OCI-LY1 (cell line): ENCODE data around the gene SETD1A.
A peak's percentile ranks its signal among the peaks of the same experiment; 100 is the strongest.

Experiments
- H2AFZ ChIP-seq: fragments of 200-600 bp; sonication (generic), shearing (Covaris generic); 2 replicates; pipeline ENCODE4 v1.6.0; 2014; ENCODE audit warnings: antibody characterized with exemption, mild to moderate bottlenecking, low read length
- H3F3A ChIP-seq: fragments of 200-600 bp; sonication (generic), shearing (Covaris generic); 2 replicates; pipeline ENCODE4 v1.6.0; 2014; ENCODE audit warnings: mild to moderate bottlenecking, antibody characterized with exemption, low read length, moderate library complexity; ENCODE audit not compliant: insufficient read depth
- H3K27ac ChIP-seq: fragments of 200-600 bp; sonication (generic); 2 replicates; pipeline ENCODE4 v1.5.1; 2014; ENCODE audit warnings: low read length, mixed run types, mild to moderate bottlenecking, low read depth; ENCODE audit not compliant: poor library complexity, severe bottlenecking
- H3K27me3 ChIP-seq: fragments of 200-600 bp; sonication (generic); 2 replicates; pipeline ENCODE4 v1.6.0; 2014; ENCODE audit warnings: antibody characterized with exemption, mild to moderate bottlenecking, low read length, moderate library complexity; ENCODE audit not compliant: insufficient read depth
- H3K36me3 ChIP-seq: fragments of 200-600 bp; sonication (generic); 2 replicates; pipeline ENCODE4 v1.6.1; 2014; ENCODE audit warnings: mild to moderate bottlenecking, antibody characterized with exemption, low read length, moderate library complexity, mixed read lengths; ENCODE audit not compliant: insufficient read depth
- H3K4me1 ChIP-seq: fragments of 200-600 bp; sonication (generic); 2 replicates; pipeline ENCODE4 v1.5.1; 2014; ENCODE audit warnings: mild to moderate bottlenecking, low read length, moderate library complexity; ENCODE audit not compliant: insufficient read depth, severe bottlenecking
- H3K4me2 ChIP-seq: fragments of 200-600 bp; sonication (generic), shearing (Covaris generic); 2 replicates; pipeline ENCODE4 v1.6.1; 2014; ENCODE audit warnings: low read length
- H3K4me3 ChIP-seq: fragments of 200-600 bp; sonication (generic); 2 replicates; pipeline ENCODE4 v1.5.1; 2014; ENCODE audit warnings: low read length, low read depth, mild to moderate bottlenecking, mixed read lengths; ENCODE audit not compliant: poor library complexity, severe bottlenecking
- H3K79me2 ChIP-seq: fragments of 200-600 bp; shearing (Covaris generic); 2 replicates; pipeline ENCODE4 v1.6.1; 2016; ENCODE audit warnings: mixed run types, low read length, mixed read lengths; ENCODE audit not compliant: insufficient read depth
- H3K9ac ChIP-seq: fragments of 200-600 bp; sonication (generic), shearing (Covaris generic); 2 replicates; pipeline ENCODE4 v1.6.1; 2014; ENCODE audit warnings: mild to moderate bottlenecking, low read length, mixed read lengths
- H3K9me2 ChIP-seq: fragments of 200-600 bp; sonication (generic), shearing (Covaris generic); 2 replicates; pipeline ENCODE4 v1.6.1; 2014; ENCODE audit warnings: low read depth, mild to moderate bottlenecking, low read length, mixed read lengths
- H3K9me3 ChIP-seq: fragments of 200-600 bp; shearing (Covaris generic); 2 replicates; pipeline ENCODE4 v1.6.1; 2014; ENCODE audit warnings: low read length, mixed read lengths
- H4K20me1 ChIP-seq: fragments of 200-600 bp; sonication (generic), shearing (Covaris generic); 2 replicates; pipeline ENCODE4 v1.6.0; 2016; ENCODE audit warnings: mild to moderate bottlenecking, low read length; ENCODE audit not compliant: insufficient read depth
- EZH2 ChIP-seq: fragments of 200-600 bp; sonication (generic), shearing (Covaris generic); IDR thresholded peaks from 2 replicates; pipeline ENCODE4 v1.8.0; 2017; ENCODE audit warnings: borderline replicate concordance, mixed run types, mild to moderate bottlenecking, antibody characterized with exemption, low read length, moderate library complexity, mixed read lengths
- TF ChIP-seq, protein P1 (sequence below): fragments of 200-600 bp; sonication (generic), shearing (Covaris generic); IDR thresholded peaks from 2 replicates; pipeline ENCODE4 v1.5.1; 2017; ENCODE audit warnings: mild to moderate bottlenecking, antibody characterized with exemption, low read length, moderate library complexity, mixed read lengths

The SETD1A gene

DNA sequence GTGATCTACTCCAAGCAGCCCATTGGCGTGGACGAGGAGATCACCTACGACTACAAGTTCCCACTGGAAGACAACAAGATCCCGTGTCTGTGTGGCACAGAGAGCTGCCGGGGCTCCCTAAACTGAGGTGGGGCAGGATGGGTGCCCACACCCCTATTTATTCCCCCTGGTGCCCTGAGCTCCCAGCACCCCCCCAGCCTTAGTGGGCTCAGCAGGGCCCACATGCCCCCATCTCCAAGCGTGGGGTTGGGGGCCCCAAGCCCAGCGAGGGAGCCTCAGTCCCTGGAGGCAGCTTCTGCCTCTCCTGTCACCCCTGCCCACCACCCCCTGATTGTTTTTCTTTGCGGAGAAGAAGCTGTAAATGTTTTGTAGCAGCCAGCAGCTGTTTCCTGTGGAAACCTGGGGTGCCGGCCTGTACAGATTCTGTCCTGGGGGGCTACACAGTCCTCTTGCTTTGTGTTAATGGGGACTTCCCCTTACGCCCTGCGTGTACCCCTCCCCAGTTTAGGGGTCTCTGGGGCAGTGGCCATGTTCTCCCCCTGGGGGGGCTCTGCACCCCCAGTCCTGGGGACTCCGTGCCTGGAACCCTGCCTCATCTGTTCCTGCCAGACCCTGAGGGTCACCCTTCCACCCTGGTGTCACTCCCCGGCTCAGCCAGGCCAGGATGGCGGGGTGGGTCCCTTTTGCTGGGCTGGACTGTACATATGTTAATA, 26.5 kb downstream of the SETD1A start:
- Histone ChIP-seq H3K9me3 (no peaks in the 10 kb centered on the region), H3K79me2 (no peaks in the 10 kb centered on the region), H3K27ac (no peak overlapping the region), H2AFZ (no peak overlapping the region), H4K20me1 (no peaks in the 10 kb centered on the region), H3K4me2 (no peak overlapping the region), H3K4me1 (peaks cover 10% of the 10 kb centered on the region), H3K27me3 (no peaks in the 10 kb centered on the region), H3F3A (no peaks in the 10 kb centered on the region), H3K4me3 (no peak overlapping the region), H3K9me2 (no peaks in the 10 kb centered on the region), H3K9ac (no peak overlapping the region), H3K36me3 (peaks cover 48% of the 10 kb centered on the region)
- TF ChIP-seq EZH2: no peak
- TF ChIP-seq, protein P1, sequence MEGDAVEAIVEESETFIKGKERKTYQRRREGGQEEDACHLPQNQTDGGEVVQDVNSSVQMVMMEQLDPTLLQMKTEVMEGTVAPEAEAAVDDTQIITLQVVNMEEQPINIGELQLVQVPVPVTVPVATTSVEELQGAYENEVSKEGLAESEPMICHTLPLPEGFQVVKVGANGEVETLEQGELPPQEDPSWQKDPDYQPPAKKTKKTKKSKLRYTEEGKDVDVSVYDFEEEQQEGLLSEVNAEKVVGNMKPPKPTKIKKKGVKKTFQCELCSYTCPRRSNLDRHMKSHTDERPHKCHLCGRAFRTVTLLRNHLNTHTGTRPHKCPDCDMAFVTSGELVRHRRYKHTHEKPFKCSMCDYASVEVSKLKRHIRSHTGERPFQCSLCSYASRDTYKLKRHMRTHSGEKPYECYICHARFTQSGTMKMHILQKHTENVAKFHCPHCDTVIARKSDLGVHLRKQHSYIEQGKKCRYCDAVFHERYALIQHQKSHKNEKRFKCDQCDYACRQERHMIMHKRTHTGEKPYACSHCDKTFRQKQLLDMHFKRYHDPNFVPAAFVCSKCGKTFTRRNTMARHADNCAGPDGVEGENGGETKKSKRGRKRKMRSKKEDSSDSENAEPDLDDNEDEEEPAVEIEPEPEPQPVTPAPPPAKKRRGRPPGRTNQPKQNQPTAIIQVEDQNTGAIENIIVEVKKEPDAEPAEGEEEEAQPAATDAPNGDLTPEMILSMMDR: no peak

- Histone ChIP-seq H3K36me3 (peaks cover 42% of the 10 kb centered on the region), H3K9ac (no peak within 1 kb of the TSS), H3K4me2 (no peak within 1 kb of the TSS), H3K4me1 (peaks cover 18% of the 10 kb centered on the region), H3K27me3 (no peaks in the 10 kb centered on the region), H3K9me2 (no peaks in the 10 kb centered on the region), H3K4me3 (no peak within 1 kb of the TSS), H3K9me3 (no peaks in the 10 kb centered on the region), H3K79me2 (no peaks in the 10 kb centered on the region), H4K20me1 (no peaks in the 10 kb centered on the region), H3K27ac (no peak within 1 kb of the TSS), H3F3A (no peaks in the 10 kb centered on the region), H2AFZ (no peak within 1 kb of the TSS)
- TF ChIP-seq EZH2: no peak
- TF ChIP-seq, protein P1: peak; percentile 90
These were observed 27.3 kb downstream of the SETD1A start, which contains the start of gene HSD3B7 for GRCh38 chr16:30984669-30985400. TSS of gene HSD3B7 (plus strand) at chr16:30985207. CDS start at chr16:30985659, 452 bp downstream.

DNA sequence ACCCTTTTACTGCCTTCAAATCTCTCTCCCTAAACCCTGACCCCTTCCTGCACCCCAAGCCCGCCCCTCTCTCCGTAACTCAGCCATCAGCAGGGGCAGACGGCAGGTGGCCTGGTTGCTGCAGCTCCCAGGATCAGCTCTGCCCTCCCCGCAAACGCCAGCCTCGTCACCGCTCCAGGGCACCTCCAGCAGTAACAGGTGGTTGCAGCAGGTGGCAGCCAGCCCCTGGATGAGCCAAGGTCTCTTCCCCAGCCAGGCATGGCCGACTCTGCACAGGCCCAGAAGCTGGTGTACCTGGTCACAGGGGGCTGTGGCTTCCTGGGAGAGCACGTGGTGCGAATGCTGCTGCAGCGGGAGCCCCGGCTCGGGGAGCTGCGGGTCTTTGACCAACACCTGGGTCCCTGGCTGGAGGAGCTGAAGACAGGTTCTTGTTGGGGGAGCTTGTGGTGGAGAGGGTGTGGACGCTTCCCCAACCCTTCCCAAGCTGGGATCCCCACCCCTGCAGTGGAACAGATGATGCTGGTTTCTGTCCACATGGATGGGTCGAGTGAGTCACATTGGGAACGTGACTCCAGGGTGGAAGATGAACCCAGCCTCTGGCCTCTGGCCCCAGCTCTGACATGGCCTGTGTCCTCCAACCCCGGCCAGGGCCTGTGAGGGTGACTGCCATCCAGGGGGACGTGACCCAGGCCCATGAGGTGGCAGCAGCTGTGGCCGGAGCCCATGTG, 28.0 kb downstream of the SETD1A start:
- H3K27me3 ChIP-seq: no peaks in the 10 kb centered on the region
- TF ChIP-seq, protein P1: no peak
- no peak for TF ChIP-seq EZH2
- peaks cover 35% of the 10 kb centered on the region for H3K36me3 ChIP-seq
- no peaks in the 10 kb centered on the region for H3K79me2 ChIP-seq
- no peaks in the 10 kb centered on the region for H4K20me1 ChIP-seq
- H3K4me2 ChIP-seq: no peak overlapping the region
- H3K4me3 ChIP-seq: no peak overlapping the region
- H3K9me2 ChIP-seq: no peaks in the 10 kb centered on the region
- no peak overlapping the region for H3K9ac ChIP-seq
- H3F3A ChIP-seq: no peaks in the 10 kb centered on the region
- H3K4me1 ChIP-seq: peaks cover 25% of the 10 kb centered on the region
- no peak overlapping the region for H3K27ac ChIP-seq
- H3K9me3 ChIP-seq: no peaks in the 10 kb centered on the region
- no peak overlapping the region for H2AFZ ChIP-seq
